ENCODE results near the gene ADAM19.
A peak's percentile ranks its signal among the peaks of the same experiment; 100 is the strongest.

Gene ADAM19

DNA sequence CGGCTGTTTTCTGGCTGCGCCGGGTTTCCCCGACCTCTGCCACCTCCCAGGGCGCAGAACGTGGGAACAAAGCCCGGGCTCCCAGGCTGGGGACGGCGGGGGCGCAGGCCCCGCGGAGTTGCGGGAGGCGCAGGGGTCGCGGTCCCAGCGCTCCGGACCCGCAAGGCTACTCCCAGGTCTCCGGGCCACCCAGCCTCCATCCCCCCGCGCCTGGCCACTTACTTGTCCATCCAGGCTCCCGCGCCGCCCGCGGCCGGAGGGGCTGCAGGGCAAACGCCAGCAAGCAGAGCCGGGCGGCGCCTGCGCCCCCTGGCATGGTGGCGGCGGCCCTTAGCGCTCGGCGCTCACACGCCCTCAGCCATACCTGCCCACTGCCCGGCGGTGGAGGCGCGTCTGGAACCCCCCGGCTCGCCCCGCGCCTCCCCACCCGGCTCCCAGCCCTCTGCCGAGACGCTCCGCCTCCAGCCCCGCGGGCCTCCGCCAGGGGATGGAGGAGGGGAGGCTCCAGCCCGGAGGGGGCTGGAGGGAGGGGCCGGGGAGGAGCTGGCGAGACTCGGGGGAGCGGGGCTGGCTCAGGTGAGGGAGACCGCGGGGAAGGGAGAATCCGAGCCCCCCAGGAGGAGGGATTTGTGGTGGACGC, at the start of gene ADAM19:
ADAM19 (minus strand) TSS at position 395 of the 640 bp plus-strand sequence; CDS start at position 316, 79 bp downstream.
- DNase-seq (ENCODE audit: low read depth), result peak; percentile 12

- DNase-seq (ENCODE audit: low read depth), result no peak
Measured at GRCh38 chr5:157624144-157624543, 48.6 kb upstream of the ADAM19 start.

DNA sequence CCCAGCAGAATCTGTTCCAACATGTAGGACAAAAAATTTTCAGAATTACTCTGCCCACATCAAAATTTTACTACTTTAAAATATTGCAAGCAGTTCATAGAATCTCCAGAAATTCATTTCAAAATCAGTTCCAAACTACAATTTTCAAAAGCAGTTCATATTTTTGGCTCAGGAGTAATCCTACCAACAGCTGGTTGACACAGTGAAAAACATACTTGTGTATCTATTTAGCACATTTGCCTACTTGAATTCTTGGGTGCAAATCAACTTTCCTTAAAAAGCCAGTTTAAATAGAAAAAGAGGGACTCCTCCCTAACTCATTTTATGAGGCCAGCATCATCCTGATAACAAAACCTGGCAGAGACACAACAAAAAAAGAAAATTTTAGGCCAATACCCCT, 45.2 kb upstream of the ADAM19 start:
- DNase-seq (ENCODE audit: low read depth), result no peak

DNA sequence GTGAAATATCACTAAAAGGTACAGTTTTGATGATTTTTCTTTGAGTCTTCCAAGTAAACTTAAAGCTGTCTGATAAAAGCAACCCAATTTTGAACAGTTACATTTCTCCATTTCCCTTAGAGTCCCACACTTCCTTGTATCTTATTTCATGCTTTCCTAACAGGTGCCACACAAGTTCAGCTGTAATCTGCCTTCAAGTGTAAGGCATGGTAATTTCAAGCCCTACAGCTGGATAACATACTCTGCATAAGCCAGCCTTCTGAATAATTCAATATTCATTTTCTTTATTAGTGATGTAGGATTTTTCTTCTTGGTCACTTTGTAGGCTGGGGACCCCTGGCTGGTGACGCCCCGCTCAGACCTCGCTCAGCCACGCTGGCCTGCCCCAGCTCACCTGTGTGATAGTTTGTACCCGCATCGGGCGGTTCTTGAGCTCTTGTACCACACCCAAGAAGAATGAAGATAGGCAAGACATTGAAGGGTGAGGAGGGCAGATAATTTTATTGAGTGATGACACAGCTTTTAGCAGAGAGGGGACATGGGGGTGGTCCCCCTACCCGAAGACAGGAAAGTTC, 42.7 kb upstream of the ADAM19 start:
- no peak for DNase-seq (ENCODE audit: low read depth)

DNA sequence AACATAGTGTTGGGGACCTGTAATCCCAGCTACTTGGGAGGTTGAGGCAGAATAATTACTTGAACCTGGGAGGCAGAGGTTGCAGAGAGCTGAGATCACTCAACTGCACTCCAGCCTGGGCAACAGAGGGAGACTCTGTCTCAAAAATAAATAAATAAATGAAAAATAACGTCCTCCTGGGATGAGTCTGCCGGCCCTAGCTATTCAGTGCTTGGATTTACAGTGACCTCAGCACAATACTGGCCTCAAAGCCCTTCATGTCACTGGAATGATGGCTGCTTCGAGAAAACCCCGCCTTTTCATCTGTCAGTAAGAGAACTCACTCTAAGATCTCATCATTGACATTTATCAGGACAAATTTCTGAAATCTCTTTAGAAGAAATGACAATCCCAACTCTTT, 41.2 kb upstream of the ADAM19 start:
- no peak for DNase-seq (ENCODE audit: low read depth)

GRCh38 chr5:157613385-157614245, 38.0 kb upstream of the ADAM19 start:
- no peak for DNase-seq (ENCODE audit: low read depth)

- DNase-seq (ENCODE audit: low read depth), result no peak
Measured at GRCh38 chr5:157612581-157612980, 37.0 kb upstream of the ADAM19 start.

- no peak for DNase-seq (ENCODE audit: low read depth)
Measured at GRCh38 chr5:157611571-157612476, 36.2 kb upstream of the ADAM19 start.

GRCh38 chr5:157610990-157611389, 35.4 kb upstream of the ADAM19 start:
- no peak for DNase-seq (ENCODE audit: low read depth)

DNA sequence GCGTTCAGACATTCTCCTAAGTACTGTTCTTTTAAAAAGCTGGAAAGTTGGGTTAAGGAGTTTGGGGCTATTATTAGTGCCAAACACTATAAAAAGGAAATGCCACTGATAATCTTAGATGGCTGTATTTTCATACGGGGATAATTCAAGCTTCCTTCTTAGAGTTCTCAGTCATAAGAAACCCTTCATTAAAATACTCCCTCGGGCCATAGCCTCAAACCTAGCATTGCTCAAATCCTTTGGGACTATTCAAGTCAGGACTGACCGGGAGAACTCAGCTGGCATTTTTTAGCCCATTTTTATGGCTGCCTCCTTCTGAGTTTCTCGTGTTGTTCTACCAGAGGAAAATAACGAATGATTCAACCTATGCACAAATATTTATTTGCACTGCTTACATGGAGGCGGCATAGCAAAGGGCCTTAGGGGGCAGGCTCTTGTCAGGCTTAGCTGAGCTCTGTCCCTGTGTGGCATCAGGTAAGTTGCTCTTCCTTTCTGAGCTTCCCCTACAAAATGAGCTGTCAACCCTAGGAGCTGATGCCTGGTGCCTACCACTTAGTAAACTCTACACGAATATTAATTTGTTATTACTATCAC, 33.5 kb upstream of the ADAM19 start:
- DNase-seq (ENCODE audit: low read depth), result no peak

DNA sequence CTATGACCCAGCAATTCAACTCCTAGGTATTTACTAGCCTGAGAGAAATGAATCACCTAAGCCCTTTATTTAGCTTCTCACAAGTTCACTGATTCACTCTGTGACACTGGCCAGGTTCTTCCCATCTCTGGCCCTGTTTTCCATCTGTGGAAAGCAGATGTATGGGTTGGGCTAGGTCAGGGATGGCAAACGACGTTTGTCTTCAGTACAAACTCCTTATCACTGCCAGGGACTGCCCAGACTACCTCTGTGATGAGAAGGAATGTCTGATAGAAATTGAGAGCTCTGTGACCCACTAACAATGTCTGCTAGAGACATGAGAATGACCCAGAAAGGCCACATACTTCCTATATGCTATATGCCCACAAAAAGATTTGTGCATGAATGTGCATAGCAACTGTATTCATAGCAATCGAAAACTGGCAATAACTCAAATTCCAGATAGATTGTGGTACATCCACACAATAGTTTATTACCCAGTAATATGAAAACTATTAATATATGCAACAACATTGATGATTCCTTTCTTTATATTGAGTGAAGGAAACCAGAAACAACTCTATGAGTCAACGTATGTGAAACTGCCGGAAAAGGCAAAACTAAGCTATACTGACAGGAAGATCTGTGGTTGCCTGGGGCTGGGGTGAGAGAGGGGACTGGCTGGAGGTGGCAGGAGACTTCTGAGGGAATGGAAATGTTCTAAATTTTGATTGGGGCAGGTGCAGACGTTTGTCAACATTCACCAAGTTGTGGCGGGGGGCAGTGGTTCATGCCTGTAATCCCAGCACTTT, 32.0 kb upstream of the ADAM19 start:
- DNase-seq (ENCODE audit: low read depth), result no peak

- no peak for DNase-seq (ENCODE audit: low read depth)
Measured at GRCh38 chr5:157606046-157606445, 30.5 kb upstream of the ADAM19 start.

DNA sequence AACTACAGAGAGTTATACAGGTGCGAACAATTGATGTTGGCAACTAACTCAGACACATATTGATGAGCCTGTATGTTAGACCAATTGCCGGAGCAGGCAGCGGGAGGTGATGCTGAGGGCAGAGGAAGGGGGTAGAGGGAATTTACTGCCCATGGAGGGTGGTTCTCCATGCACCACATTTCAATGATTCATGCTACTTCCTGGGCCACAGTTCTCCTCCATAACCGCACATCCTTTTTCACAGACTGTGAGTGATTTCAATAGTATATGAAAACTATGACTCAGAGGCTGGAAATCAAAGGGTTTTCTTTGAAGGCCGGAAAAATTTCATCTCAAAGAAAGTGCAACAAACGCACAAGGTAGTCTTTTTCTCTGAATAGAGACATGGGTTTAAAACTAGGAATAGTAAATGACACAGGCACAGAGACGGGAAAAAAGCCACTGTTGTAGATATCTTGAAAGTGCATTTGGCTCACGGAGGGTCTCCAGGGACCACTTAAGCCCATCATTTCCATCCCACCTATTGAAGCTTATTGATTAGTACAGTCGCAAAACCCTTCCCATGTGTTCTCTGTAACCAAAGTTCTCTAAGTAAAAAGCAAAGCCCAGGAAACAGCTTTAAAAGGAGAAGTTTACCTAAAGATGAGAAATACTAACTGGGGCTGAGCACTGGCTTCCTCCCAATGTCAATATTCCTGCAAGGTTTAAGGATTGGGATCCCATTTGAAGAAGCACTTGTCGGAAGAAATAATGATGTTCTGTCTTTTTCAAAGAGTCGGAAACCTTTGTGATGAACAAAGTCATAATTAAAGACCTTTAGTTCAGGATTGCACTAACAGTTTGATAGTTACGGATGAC, 28.0 kb upstream of the ADAM19 start:
- DNase-seq (ENCODE audit: low read depth), result peak; percentile 50

- DNase-seq (ENCODE audit: low read depth), result no peak
Measured at GRCh38 chr5:157602505-157602904, 26.9 kb upstream of the ADAM19 start.

DNA sequence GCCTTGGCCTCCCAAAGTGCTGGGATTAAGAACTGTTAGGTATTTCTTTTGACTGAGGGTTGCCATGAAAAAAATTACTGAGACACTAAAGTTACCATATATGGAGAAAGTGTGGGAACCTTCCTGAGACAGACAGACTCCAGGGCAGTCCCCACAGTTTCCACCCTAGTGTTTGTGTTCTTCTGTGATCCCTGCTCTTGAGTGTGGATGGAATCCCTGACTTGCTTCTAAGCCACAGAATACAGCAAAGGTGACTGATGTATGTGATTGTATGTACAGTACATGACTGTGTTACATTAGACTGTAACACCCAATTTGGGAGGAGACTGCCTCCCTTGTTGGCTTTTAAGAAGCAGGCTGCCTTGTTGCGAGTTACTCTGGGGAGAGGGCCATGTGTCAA, 24.7 kb upstream of the ADAM19 start:
- DNase-seq (ENCODE audit: low read depth), result no peak

- no peak for DNase-seq (ENCODE audit: low read depth)
Measured at GRCh38 chr5:157599565-157599964, 24.0 kb upstream of the ADAM19 start.

DNA sequence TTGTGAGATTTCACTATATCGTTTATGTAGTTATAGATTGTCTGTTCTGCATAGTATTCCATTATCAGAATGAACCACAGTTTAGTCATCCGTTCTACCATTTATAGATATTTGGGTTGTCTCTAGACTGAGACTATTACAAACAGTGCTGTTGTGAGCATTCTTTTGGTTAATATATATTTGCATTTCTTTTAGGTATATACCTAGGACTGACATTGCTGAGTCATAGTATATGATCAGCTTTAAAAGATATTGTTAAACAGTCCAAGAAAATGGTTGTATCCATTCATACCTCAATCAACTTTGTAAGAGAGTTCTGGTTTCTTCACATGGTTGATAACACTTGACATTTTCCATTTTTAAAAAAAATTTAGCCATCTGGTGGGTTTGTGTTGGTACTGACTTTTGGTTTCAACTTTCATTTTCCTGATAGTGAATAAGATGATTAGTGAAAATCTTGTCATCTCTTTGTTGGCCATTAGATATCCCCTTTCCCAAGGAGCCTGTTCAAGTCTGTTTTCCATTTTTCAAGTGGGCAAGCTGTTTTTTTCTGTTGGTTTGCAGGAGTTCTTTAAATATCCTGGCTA, 22.9 kb upstream of the ADAM19 start:
- DNase-seq (ENCODE audit: low read depth), result no peak

DNA sequence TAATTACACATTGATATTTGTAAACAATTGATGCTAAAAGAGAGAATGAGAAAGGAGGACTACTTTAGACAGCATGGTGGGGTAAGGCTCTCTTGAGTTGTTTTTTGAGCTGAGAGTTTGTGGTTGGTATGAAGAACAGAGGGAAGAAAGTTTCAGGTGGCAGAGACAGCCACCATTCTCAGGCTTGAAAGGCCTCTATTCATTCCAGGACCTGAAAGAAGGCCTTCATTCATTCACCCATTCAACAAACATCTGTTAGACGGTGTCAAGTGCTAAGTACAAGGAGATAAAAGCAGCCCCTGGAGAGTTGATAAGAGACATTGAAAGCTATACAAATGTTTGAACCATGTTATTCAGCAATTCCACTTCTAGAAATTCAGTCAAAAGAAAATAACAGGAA, 21.7 kb upstream of the ADAM19 start:
- DNase-seq (ENCODE audit: low read depth), result no peak

DNA sequence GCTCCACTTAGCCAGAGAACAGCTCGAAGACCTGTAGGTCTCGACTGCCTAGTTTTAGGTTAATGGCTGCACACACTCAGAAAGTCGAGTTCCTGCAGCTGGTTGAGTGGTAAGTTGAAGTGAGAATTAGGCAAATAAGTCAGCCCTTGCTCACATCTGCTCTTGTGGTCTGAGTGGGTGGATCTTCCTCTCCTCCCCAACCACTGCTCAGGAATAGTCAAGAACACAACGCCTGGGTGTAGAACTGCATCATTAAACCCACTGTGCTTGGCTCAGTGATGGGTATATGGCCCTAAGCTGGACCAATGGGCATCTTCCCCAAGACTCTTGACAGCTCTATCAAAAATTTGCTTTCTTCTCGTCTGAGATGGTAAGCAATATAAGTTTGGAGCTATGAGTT, 20.9 kb upstream of the ADAM19 start:
- DNase-seq (ENCODE audit: low read depth), result no peak

Measured in HS-27A (cell line).